ENCODE results near the gene CLRN2. TPM values are rescaled to one million over a fixed set of nuclear protein-coding genes. Genes with fewer than 3 reads are reported as not detected.
"Not testable (repeated sequence)": the region's sequence is repeated elsewhere in the genome, so short reads cannot be mapped to it uniquely, and the experiment has no call there.

CLRN2 gene
- total and polyA plus RNA-seq, 3 donors from 2014 or later = not detected

DNA sequence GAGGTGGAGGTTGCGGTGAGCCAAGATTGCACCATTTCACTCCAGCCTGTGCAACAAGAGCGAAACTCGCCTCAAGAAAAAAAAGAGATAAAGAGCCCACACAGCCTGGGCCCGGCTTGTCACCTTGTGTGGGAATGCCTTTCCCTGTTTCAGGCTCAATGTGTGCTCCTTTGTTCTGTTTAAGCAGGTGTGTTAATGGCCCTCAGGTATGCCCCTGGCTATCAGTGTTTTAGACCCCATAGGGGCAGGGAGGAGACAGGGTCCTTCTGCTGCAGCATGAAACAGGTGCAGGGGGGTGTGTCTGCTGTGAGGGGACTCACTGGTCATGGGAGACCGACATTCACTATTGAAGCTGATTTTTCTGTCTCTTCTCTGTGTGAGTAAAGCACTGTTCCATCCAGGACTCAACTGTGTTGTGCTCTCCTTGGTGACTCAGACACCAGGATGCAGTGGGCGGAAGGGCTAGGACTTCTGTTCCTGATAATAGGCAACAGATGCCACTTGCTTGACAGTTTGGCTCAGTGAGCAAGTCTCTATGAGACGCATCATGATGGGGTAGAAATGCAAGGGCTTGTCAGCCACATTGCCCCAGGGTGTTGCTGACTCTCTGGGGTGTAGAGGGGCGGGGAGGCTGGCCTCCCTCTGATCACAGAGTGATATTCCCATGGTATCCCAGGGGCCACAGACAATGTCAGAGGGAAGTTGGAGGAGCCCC is 46.4 kb downstream of the CLRN2 start:
- 79 to 88% methylated on average over 6 to 8 of the region's 8 CpGs for WGBS, 2 donors
- Histone ChIP-seq H3K4me1 (no peaks in the 10 kb centered on the region), H3K4me3 (no peak overlapping the region), H3K27ac (no peak overlapping the region), H3K36me3 (ENCODE audit: low read depth, missing control alignments) (no peaks in the 10 kb centered on the region), H3K27me3 (no peaks in the 10 kb centered on the region), H3K9me3 (no peaks in the 10 kb centered on the region)
- TF ChIP-seq CTCF (IDR thresholded peaks at IDR 0.05) = no peak
- no peak for TF ChIP-seq POLR2A (IDR thresholded peaks at IDR 0.05)
- intact Hi-C loops (cut with DNase I; ENCODE audit: low total_unique reads) = no loop called here
- DNase-seq = no peak

GRCh38 chr4:17562157-17562556 is 47.2 kb downstream of the CLRN2 start:
- Histone ChIP-seq H3K4me3 (no peak overlapping the region), H3K4me1 (no peaks in the 10 kb centered on the region), H3K27ac (no peak overlapping the region), H3K36me3 (ENCODE audit: low read depth, missing control alignments) (no peaks in the 10 kb centered on the region), H3K27me3 (no peaks in the 10 kb centered on the region), H3K9me3 (no peaks in the 10 kb centered on the region)
- peak; percentile 68 for DNase-seq
- TF ChIP-seq POLR2A (IDR thresholded peaks at IDR 0.05) = no peak
- TF ChIP-seq CTCF (IDR thresholded peaks at IDR 0.05) = peak in 2 of 3 experiments; percentile 27 to 43
- 50 to 65% methylated on average over 1 of the region's 1 CpG for WGBS, 2 donors
- intact Hi-C loops (cut with DNase I; ENCODE audit: low total_unique reads) = no loop called here

DNA sequence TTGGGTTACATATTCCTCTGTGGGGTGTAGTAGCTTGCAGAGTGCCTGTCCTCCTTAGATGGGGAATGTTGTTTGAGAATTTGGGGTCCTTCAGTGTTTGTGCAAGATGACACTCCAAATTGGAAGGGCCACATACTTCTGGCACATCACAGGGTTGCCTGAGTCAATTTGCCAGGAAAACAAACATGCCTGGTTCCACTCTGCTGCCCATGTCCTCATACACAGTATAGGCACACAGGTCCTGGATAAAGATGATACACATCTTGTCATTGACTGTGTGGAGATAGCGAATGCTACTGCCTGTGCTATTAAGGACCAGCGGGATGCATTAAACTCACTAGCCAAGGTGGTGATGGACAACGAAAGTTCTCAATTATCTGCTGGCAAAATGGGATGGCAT is 50.9 kb downstream of the CLRN2 start:
- H3K36me3 ChIP-seq (ENCODE audit: low read depth, missing control alignments) = no peaks in the 10 kb centered on the region
- no peak for TF ChIP-seq POLR2A (IDR thresholded peaks at IDR 0.05)
- TF ChIP-seq CTCF (IDR thresholded peaks at IDR 0.05) = no peak
- DNase-seq = no peak
- H3K4me1 ChIP-seq = no peaks in the 10 kb centered on the region
- H3K9me3 ChIP-seq = no peaks in the 10 kb centered on the region
- intact Hi-C loops (cut with DNase I; ENCODE audit: low total_unique reads) = no loop called here
- no peaks in the 10 kb centered on the region for H3K27me3 ChIP-seq
- no peak overlapping the region for H3K4me3 ChIP-seq
- no peak overlapping the region for H3K27ac ChIP-seq
- 85 to 95% methylated on average over 3 of the region's 3 CpGs for WGBS, 2 donors

DNA sequence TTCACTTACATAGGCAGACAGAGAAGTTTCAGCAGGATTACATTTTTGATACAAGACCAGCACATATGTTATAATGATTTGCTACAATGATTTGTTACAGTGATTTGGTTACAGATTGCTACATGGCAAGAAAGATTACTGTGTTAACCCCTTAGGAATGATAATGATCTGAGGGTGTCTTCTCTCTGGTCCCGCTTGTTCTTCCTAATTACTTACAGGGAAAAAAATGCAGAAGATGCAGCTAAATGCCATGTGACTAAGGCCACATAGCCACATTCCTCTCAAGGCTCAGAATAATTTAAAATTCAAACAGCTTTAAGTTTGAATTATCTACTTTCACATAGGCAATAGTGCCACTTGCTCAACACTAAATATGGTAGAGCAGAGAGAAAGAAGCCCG is 52.3 kb downstream of the CLRN2 start:
- no peak overlapping the region for H3K4me3 ChIP-seq
- H3K36me3 ChIP-seq (ENCODE audit: low read depth, missing control alignments) = no peaks in the 10 kb centered on the region
- H3K4me1 ChIP-seq = no peaks in the 10 kb centered on the region
- intact Hi-C loops (cut with DNase I; ENCODE audit: low total_unique reads) = no loop called here
- DNase-seq = no peak
- H3K27me3 ChIP-seq = no peaks in the 10 kb centered on the region
- TF ChIP-seq POLR2A (IDR thresholded peaks at IDR 0.05) (no peak), CTCF (IDR thresholded peaks at IDR 0.05) (no peak)
- H3K27ac ChIP-seq = no peak overlapping the region
- H3K9me3 ChIP-seq = no peaks in the 10 kb centered on the region
- WGBS, 2 donors = 49 to 62% methylated on average over 2 of the region's 2 CpGs

DNA sequence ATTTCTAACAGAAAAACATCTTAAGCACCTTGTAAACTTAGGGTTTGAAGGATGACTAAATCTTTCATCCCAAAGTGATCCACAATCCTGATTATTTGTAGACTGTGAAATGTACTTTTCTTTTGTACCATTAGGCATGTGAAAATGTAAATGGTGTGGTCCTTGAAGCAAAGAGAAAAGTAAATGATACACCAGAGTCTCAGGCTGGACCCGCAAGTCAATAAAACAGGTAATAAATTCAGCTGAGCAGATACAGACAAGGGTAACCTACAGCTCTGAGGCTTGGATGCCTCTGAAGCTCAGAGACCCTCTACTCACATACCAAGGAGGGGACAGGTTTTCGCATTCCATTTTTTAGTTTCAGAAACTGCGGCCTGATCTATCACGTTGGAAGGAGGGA is 59.2 kb downstream of the CLRN2 start:
- Histone ChIP-seq H3K4me3 (no peak overlapping the region), H3K27me3 (no peaks in the 10 kb centered on the region), H3K9me3 (no peaks in the 10 kb centered on the region), H3K36me3 (ENCODE audit: low read depth, missing control alignments) (no peaks in the 10 kb centered on the region), H3K27ac (no peak overlapping the region), H3K4me1 (peaks cover 17% of the 10 kb centered on the region)
- DNase-seq = no peak
- TF ChIP-seq CTCF (IDR thresholded peaks at IDR 0.05) (no peak), POLR2A (IDR thresholded peaks at IDR 0.05) (no peak)
- 90 to 91% methylated on average over 4 of the region's 4 CpGs for WGBS, 2 donors
- intact Hi-C loops (cut with DNase I; ENCODE audit: low total_unique reads) = no loop called here

GRCh38 chr4:17575177-17575576 is 60.2 kb downstream of the CLRN2 start:
- H3K27ac ChIP-seq; H3K27me3 ChIP-seq; H3K4me3 ChIP-seq; DNase-seq; H3K36me3 ChIP-seq (ENCODE audit: low read depth, missing control alignments); H3K9me3 ChIP-seq; intact Hi-C loops (cut with DNase I; ENCODE audit: low total_unique reads): not testable (repeated sequence)
- H3K4me1 ChIP-seq = peaks cover 17% of the 10 kb centered on the region
- WGBS, 2 donors = 85 to 92% methylated on average over 12 of the region's 12 CpGs
